HG03432 (cell line): ENCODE measurements around the gene NPAS2.

ENCODE experiments used
- ATAC-seq: cut with Tn5 transposase; IDR thresholded peaks from one replicate; pipeline ENCODE4 v1.9.1; 2021; ENCODE audit warnings: mild to moderate bottlenecking, moderate library complexity; ENCODE audit not compliant: unreplicated experiment

Gene NPAS2

GRCh38 chr2:100852999-100853908 is 33.3 kb downstream of the NPAS2 start:
- no peak for ATAC-seq

- no peak for ATAC-seq
Observed at GRCh38 chr2:100853909-100854810, 34.2 kb downstream of the NPAS2 start.

DNA sequence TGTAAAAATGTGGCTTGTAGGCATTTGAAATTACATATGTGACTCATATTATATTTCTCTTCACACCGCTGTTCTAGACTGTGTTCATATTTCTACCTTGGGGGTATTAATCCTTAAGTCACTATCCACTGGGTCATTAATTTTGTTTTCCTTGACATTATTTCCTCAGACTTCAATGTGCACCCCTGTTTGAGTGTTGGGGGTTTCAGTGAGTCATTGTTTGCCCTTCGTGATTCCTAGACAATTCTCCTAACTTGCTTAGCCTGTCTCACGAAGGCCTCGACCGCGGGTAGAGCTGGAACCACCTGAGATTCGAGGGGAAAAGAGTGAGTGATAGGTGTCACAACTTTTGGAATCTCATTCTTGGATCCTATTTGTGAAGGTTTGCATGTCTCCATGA is 35.1 kb downstream of the NPAS2 start:
- ATAC-seq, result no peak

- ATAC-seq, result no peak
Observed at GRCh38 chr2:100855606-100856005, 35.7 kb downstream of the NPAS2 start.

DNA sequence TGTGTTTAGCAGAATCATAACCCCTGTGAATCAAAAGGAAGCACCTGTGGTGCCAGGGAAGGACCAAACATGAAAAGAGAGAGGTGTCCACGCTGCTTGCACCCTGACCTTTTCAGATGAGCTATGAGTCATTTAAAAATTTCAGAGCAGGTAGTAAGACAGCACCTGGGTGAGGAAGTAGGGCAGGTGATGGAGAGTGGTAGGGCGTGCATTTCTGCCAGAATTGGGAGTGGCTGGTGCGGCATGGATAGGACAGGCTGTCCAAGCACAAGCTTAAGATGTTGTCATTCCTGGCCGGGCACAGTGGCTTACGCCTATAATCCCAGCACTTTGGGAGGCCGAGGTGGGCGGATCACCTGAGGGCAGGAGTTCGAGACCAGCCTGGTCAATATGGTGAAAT is 36.8 kb downstream of the NPAS2 start:
- no peak for ATAC-seq

DNA sequence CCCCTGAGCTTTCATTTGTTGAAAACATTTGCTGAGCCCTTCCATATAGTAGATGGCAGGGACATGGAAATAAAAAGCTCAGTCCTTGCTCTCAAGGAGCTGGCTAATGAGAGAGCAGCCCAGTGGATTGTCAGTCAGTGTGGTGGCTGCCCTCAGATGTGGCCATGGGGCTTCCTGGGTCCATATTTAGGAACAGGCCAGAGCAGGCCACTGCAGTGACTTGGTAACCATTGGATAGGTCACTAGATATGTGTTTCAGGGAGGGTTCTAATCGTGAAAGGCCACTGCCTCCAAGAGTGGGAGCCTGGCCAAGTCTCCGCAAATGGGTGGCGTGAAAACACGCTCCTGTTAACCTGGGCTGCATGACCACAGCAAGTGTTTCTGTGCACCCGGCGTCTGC is 37.4 kb downstream of the NPAS2 start:
- ATAC-seq, result no peak

DNA sequence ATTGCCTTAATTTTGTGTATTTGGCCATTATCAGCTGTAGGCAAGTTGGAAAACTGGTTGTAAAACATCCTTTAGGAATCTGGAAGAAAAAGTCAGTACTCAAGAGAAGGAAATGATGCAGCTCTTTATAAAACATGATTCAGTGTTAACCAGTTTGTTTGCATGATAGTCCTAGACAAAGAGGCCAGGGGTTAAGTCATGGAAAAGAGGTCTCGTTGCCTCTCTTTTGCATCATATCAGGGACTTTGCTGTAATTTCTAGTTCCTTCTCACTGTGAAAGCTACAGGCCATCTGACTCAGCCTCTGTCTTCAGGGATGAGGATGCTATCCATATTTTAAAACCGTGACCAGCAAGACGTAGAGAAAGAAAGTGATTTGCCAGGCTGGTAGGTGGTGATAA is 38.0 kb downstream of the NPAS2 start:
- ATAC-seq, result no peak

GRCh38 chr2:100859902-100860301 is 40.0 kb downstream of the NPAS2 start:
- no peak for ATAC-seq

DNA sequence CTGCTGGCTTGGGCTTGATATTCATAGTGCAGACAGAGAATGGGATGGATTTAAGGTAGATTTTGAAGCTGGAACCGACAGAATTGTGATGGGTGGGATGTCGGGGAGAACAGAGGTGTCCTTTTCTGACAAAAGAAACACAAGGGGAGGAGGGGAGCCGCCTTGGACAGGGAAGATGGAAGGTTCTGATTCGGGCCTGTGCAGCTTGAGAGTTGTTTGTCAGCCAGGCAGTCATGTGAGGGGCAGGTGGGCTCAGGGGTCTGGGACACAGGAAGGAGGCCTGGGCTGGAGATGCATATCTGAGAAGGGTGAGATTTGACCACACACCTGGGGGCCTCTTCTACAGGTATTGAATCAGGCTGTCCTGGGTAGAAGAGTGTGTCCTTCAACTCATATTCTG is 41.4 kb downstream of the NPAS2 start:
- ATAC-seq, result no peak

- ATAC-seq, result no peak
Observed at GRCh38 chr2:100862081-100862480, 42.1 kb downstream of the NPAS2 start.

DNA sequence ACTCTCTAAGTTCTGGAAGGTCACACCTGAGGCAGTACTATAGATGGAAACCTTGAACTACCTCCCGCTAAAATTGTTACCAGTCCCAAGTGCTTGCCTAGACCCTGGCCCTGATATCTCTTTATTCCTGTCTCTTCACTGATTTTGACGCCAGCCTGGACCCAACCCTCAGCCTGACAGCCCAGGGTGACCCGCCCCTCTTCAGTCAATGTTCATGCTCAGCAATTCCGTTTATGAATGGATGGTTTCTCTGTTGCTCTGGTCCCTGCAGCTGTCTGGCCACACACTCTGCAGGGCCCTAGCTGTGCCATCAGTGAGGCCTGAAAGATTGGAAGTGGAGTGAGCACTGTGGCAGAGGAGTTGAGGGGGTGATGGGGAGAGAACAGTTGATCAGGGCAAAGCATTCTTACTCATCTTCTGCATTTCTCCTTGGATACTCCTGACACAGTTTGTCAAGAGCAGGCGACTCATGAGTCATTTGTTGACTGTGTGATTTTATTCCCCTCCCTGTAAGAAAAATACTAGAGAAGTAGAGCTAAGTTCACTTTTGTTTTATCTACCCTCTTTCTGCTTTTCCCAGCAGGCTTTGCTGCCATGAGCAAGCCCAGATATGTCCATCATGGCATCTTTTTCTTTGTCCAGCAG is 46.0 kb downstream of the NPAS2 start:
- ATAC-seq, result no peak

GRCh38 chr2:100868083-100868482 is 48.1 kb downstream of the NPAS2 start:
- ATAC-seq, result no peak

- ATAC-seq, result no peak
Observed at GRCh38 chr2:100869120-100869519, 49.2 kb downstream of the NPAS2 start.

DNA sequence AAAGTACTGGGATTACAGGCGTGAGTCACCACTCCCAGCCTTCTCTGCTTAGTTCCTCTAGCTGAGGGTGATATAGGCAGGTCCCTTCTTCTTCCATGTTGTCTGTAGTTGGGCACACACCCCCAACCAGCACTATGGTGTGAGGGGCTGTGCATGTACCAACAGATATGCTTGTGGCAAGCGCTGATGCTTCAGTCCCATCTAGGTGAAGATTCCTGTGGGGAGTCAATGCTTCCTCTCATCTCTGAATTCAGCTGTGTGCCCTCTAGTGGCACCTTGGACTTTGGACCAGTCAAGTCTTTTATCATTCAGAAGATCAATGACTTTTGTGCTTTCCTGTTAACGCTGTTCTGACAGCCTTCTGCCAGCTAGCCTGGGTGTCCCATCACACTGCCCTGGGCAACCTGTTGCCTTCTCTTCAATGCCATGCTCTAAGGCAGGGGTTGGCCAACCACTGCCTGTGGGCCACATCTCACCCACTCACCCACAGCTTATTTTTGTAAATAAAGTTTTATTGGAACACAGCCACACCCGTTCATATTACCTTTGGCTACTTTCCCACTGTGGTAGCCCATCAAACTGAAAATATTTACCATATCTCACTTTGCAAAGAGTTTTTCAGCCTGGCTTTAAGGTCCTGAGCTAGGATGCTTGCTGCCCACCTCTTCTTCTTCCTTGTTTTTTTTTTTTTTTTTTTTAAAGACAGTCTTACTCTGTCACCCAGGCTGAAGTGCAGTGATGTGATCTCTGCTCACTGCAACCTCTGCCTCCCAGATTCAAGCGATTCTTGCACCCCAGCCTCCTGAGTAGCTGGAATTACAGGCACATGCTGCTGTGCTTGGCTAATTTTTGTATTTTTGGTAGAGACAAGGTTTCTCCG is 51.0 kb downstream of the NPAS2 start:
- ATAC-seq, result no peak

DNA sequence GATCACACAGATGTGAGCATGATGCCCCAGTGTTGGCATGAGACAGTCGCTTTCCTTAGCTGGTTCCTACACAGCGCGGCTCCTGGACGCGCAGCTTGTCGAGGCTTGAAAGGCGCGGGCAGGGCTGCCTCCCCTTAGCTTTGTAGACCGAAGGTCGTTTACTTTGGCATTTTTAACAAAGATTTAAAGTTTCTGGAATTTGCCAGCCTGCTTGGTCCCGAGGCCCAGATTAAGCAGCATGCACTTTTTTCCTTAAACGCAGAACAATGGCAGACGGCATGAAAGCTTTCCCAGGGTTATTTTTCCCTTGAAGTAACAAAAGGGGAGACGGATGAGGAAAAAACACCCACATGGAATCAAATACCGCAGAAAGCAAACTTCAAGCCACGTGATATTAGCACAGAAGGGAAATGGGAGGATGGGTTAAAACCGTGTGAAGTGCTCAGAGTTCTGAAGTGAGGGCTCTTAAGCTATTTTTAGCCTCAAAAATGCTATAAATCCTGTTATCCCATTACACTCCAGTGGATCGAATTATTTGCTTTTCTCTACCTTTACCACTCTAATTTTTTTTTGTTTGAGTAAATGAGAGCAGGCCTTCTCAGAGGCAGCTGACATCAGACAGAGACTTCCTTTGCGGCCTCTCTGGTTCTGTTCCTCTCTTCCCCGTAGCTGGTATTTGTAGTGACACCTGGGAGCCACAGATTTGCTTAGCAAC is 55.7 kb downstream of the NPAS2 start:
- no peak for ATAC-seq

GRCh38 chr2:100876231-100876860 is 56.4 kb downstream of the NPAS2 start:
- no peak for ATAC-seq

GRCh38 chr2:100877555-100877954 is 57.6 kb downstream of the NPAS2 start:
- no peak for ATAC-seq

GRCh38 chr2:100878000-100878791 is 58.3 kb downstream of the NPAS2 start:
- no peak for ATAC-seq
